A549 (cell line): ENCODE results near the gene LRRC46. TPM values are rescaled to one million over a fixed set of nuclear protein-coding genes. Genes with fewer than 3 reads are reported as not detected.

Experiments used
- ATAC-seq, 2 experiments: fragments of 200-7000 bp in 1 of 2; fragments of >200 bp in 1 of 2; cut with Nextera tagmentation in 1 of 2; cut with Tn5 transposase in 1 of 2; 3 replicates each; pipeline versions ENCODE4 v1.8.0 to v1.9.1; 2018 to 2020; ENCODE audit warnings: mild to moderate bottlenecking in 1 of 2, moderate library complexity in 1 of 2
- CTCF ChIA-PET: fragments of 300-600 bp; sonication (Branson Sonifier 250); formaldehyde crosslinking; extraction: SDS; loops from one replicate; lab custom pipeline; 2021; ENCODE audit warnings: antibody characterized with exemption, inconsistent platforms; lab: Yijun Ruan, JAX
- POLR2A ChIA-PET: fragments of 350-600 bp; formaldehyde crosslinking; extraction: SDS; loops from one replicate; lab custom pipeline; 2021; ENCODE audit warnings: antibody characterized with exemption, inconsistent platforms; lab: Yijun Ruan, JAX
- DNase-seq, 2 experiments: peaks; one replicate each; pipeline versions ENCODE4 v3.0.0 to v3.0.0-alpha.2; 2011 to 2016; ENCODE audit warnings: low read depth in 1 of 2, low spot score in 1 of 2
- FAIRE-seq: peaks from 2 replicates; lab custom pipeline; 2011; peaks lifted over from hg19 to GRCh38; lab: Jason Lieb, UNC
- H3K27ac ChIP-seq, 2 experiments: fragments of >200 bp; sonication (Bioruptor Twin); formaldehyde crosslinking; 3 replicates each; pipeline ENCODE4 v1.5.1; 2016 to 2017
- H3K4me1 ChIP-seq: fragments of >200 bp; sonication (Bioruptor Twin); formaldehyde crosslinking; 3 replicates; pipeline ENCODE4 v1.6.1; 2016
- H3K4me2 ChIP-seq: fragments of >200 bp; sonication (Bioruptor Twin); formaldehyde crosslinking; 3 replicates; pipeline ENCODE4 v1.6.1; 2016
- H3K4me3 ChIP-seq: fragments of >200 bp; sonication (Bioruptor Twin); formaldehyde crosslinking; 3 replicates; pipeline ENCODE4 v1.5.1; 2016
- H3K9me3 ChIP-seq: fragments of >200 bp; sonication (Bioruptor Twin); formaldehyde crosslinking; 3 replicates; pipeline ENCODE4 v1.6.1; 2016
- CHD2 ChIP-seq: fragments of 150-350 bp; IDR thresholded peaks from 2 replicates; pipeline ENCODE4 v1.6.1; 2014; ENCODE audit warnings: low read length; ENCODE audit not compliant: partially characterized antibody
- CHD4 ChIP-seq: fragments of 200-600 bp; sonication (generic); IDR thresholded peaks from 2 replicates; pipeline ENCODE4 v1.6.1; 2016; ENCODE audit warnings: antibody characterized with exemption, mild to moderate bottlenecking, borderline replicate concordance
- FOSB ChIP-seq: fragments of 250-450 bp; sonication (Bioruptor Pico); IDR thresholded peaks from 2 replicates; pipeline ENCODE4 v1.5.0; 2020; ENCODE audit warnings: mild to moderate bottlenecking, moderate library complexity
- FOXS1 ChIP-seq: fragments of 250-450 bp; sonication (Bioruptor Pico); IDR thresholded peaks from 2 replicates; pipeline ENCODE4 v1.5.0; 2020; ENCODE audit warnings: mild to moderate bottlenecking, moderate library complexity
- HEYL ChIP-seq: fragments of 250-450 bp; sonication (Bioruptor Pico); IDR thresholded peaks from 2 replicates; pipeline ENCODE4 v1.8.0; 2021; ENCODE audit warnings: mild to moderate bottlenecking, moderate library complexity
- HOXA7 ChIP-seq: fragments of 250-450 bp; sonication (Bioruptor Pico); IDR thresholded peaks from 2 replicates; pipeline ENCODE4 v1.5.0; 2020; ENCODE audit warnings: mild to moderate bottlenecking, moderate library complexity
- JUNB ChIP-seq: fragments of >200 bp; sonication (Bioruptor Twin); formaldehyde crosslinking; IDR thresholded peaks from 2 replicates; pipeline ENCODE4 v1.6.1; 2016
- KDM1A ChIP-seq: fragments of 200-600 bp; sonication (generic); IDR thresholded peaks from 2 replicates; pipeline ENCODE4 v1.6.1; 2016; ENCODE audit warnings: low read depth, mild to moderate bottlenecking
- KDM5A ChIP-seq: fragments of 200-600 bp; sonication (generic); IDR thresholded peaks from 2 replicates; pipeline ENCODE4 v1.6.1; 2016; ENCODE audit warnings: antibody characterized with exemption, mild to moderate bottlenecking
- MYC ChIP-seq: IDR thresholded peaks from 2 replicates; pipeline ENCODE4 v1.6.1; 2012; ENCODE audit warnings: mild to moderate bottlenecking, inconsistent platforms, low read length, improper control_type of control experiment, borderline replicate concordance
- NFE2L2 ChIP-seq: fragments of 150-350 bp; conservative IDR thresholded peaks from 2 replicates; pipeline ENCODE4 v1.6.1; 2014; ENCODE audit warnings: low read length
- NPAS2 ChIP-seq: fragments of 250-450 bp; sonication (Bioruptor Pico); IDR thresholded peaks from 2 replicates; pipeline ENCODE4 v1.8.0; 2022; ENCODE audit warnings: mild to moderate bottlenecking, moderate library complexity, borderline replicate concordance
- NR3C1 ChIP-seq: fragments of >200 bp; sonication (Bioruptor Twin); formaldehyde crosslinking; IDR thresholded peaks from 3 replicates; pipeline ENCODE4 v1.6.1; 2017
- PHF8 ChIP-seq: fragments of 200-600 bp; sonication (generic); IDR thresholded peaks from 2 replicates; pipeline ENCODE4 v1.6.1; 2016; ENCODE audit warnings: low read depth, mild to moderate bottlenecking, antibody characterized with exemption, moderate library complexity, borderline replicate concordance
- RAD21 ChIP-seq, 2 experiments: fragments of >200 bp in 1 of 2; sonication (Bioruptor Twin) in 1 of 2; formaldehyde crosslinking in 1 of 2; IDR thresholded peaks in 1 of 2; conservative IDR thresholded peaks in 1 of 2; 2 replicates in 1 of 2; 3 replicates in 1 of 2; pipeline ENCODE4 v1.6.1; 2012 to 2018; ENCODE audit warnings: inconsistent platforms in 1 of 2
- RFX5 ChIP-seq: fragments of 450-650 bp; IDR thresholded peaks from 2 replicates; pipeline ENCODE4 v1.7.1; 2014; ENCODE audit warnings: antibody characterized with exemption, mild to moderate bottlenecking, moderate library complexity
- RNF2 ChIP-seq: fragments of 200-600 bp; sonication (generic); IDR thresholded peaks from 2 replicates; pipeline ENCODE4 v1.6.1; 2016; ENCODE audit warnings: low read depth, mild to moderate bottlenecking, antibody characterized with exemption, moderate library complexity, borderline replicate concordance
- SMC3 ChIP-seq: fragments of >200 bp; sonication (Bioruptor Twin); formaldehyde crosslinking; IDR thresholded peaks from 3 replicates; pipeline ENCODE4 v1.6.1; 2018; ENCODE audit warnings: inconsistent platforms
- SREBF2 ChIP-seq: fragments of 450-650 bp; IDR thresholded peaks from 2 replicates; pipeline ENCODE4 v1.6.1; 2014; ENCODE audit warnings: mild to moderate bottlenecking, moderate library complexity
- TFCP2L1 ChIP-seq: fragments of 250-450 bp; sonication (Bioruptor Pico); IDR thresholded peaks from 2 replicates; pipeline ENCODE4 v1.5.0; 2021; ENCODE audit warnings: mild to moderate bottlenecking
- ZNF302 ChIP-seq: fragments of 250-450 bp; sonication (Bioruptor Pico); IDR thresholded peaks from 2 replicates; pipeline ENCODE4 v1.9.0; 2021; ENCODE audit warnings: inconsistent platforms, mild to moderate bottlenecking, moderate library complexity
- ZSCAN20 ChIP-seq: fragments of 250-450 bp; sonication (Bioruptor Pico); IDR thresholded peaks from 2 replicates; pipeline ENCODE4 v1.8.0; 2022; ENCODE audit warnings: mild to moderate bottlenecking, moderate library complexity
- WGBS: methylation state at CpG from one replicate; pipeline ENCODE4 v1.1.6; 2017; ENCODE audit errors: missing lambda C conversion rate; 5-methylcytosine and 5-hydroxymethylcytosine counted together
- polyA plus RNA-seq, 4 experiments: library from polyadenylated mRNA; depleted of rRNA in 3 of 4; stranded (reverse); fragments of >200 nt; fragmentation: RNase III in 1 of 4; extraction: RNeasy Plus Mini Kit Qiagen cat#74134 plus additional on column Dnase treatment in 1 of 4; gene quantifications; 2 replicates in 3 of 4; 3 replicates in 1 of 4; pipeline ENCODE4 v1.2.3, GENCODE V29; 2011 to 2017
- TF ChIP-seq, protein P1 (sequence below): IDR thresholded peaks from 2 replicates; pipeline ENCODE4 v1.6.1; 2012
- TF ChIP-seq, protein P2 (sequence below): fragments of 250-450 bp; sonication (Bioruptor Pico); IDR thresholded peaks from 2 replicates; pipeline ENCODE4 v1.5.0; 2020; ENCODE audit warnings: low read depth, mild to moderate bottlenecking, moderate library complexity
- TF ChIP-seq, protein P3 (sequence below): IDR thresholded peaks from 2 replicates; pipeline ENCODE4 v1.6.1; 2012; ENCODE audit warnings: low read depth, borderline replicate concordance
- TF ChIP-seq, protein P4 (sequence below): fragments of 450-650 bp; IDR thresholded peaks from 2 replicates; pipeline ENCODE4 v1.6.1; 2014; ENCODE audit warnings: antibody characterized with exemption

Gene LRRC46
- polyA plus RNA-seq, 2 of the 4 experiments (the other 2 are of a cell fraction): 2.7 to 3.0 TPM

DNA sequence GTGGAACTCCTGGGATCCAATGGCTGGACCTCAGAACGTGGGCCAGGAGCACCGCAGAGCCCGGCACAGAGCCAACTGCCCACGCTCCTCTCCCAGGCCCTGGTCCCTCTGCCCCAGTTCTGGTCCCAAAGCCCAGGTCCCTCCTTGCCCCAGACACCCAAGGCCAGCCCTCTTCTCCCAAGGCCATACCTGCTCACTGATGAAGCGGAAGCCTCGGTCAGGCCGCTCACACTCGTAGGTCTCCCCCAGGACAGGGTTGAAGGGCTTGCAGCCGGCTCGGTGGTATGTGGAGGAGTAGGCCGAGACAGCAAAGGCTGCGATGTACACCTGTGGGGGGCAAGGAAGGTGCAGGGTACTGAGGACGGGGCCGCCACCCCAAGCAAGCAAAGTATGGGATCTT, 18.4 kb upstream of the LRRC46 start (continued):
- TF ChIP-seq CHD2 (no peak), KDM5A (no peak), RFX5 (no peak), NFE2L2 (no peak), RAD21 (conservative IDR thresholded peaks at IDR 0.05 in 1 of 2, IDR thresholded peaks at IDR 0.05 in 1 of 2) (no peak), PHF8 (no peak), SMC3 (no peak), JUNB (no peak), ZSCAN20 (CRISPR knock-in tag) (no peak), HOXA7 (CRISPR knock-in tag) (no peak), SREBF2 (no peak), FOSB (no peak)
- TF ChIP-seq, protein P1, sequence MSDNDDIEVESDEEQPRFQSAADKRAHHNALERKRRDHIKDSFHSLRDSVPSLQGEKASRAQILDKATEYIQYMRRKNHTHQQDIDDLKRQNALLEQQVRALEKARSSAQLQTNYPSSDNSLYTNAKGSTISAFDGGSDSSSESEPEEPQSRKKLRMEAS: no peak
- TF ChIP-seq, all 56 proteins: peak for 0

DNA sequence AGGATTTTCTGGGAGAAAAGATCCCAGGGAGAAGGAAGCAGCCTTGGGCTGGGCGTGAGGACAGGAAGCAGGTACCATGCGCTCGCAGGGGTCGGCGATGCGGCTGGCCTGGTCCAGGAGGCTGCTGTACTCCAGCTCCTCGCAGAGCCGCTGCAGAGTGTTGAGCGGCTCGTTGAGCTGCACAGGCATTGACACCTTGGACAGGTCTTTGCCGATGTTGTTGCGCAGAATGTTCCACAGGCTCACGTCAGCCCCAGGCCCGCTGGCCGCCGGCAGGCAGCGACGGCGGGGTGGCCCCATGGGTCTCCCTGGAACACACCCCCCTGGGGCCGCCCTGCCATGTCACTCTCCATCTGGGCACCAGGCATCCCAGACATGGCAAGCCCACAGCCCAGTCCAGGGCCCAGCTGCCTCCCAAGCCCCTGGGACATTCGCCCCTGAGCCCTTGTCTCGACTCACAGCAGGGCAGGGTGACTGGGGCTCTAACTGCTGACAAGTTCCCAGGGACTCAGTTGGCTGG, 17.9 kb upstream of the LRRC46 start:
- H3K9me3 ChIP-seq: no peaks in the 10 kb centered on the region
- H3K4me2 ChIP-seq: no peak overlapping the region
- H3K27ac ChIP-seq: no peak overlapping the region
- no peak for TF ChIP-seq HOXA7 (CRISPR knock-in tag)
- no peak for TF ChIP-seq PHF8
- TF ChIP-seq ZNF302 (CRISPR knock-in tag): no peak
- TF ChIP-seq FOXS1 (CRISPR knock-in tag): no peak
- no peak for TF ChIP-seq NFE2L2
- TF ChIP-seq, protein P2, sequence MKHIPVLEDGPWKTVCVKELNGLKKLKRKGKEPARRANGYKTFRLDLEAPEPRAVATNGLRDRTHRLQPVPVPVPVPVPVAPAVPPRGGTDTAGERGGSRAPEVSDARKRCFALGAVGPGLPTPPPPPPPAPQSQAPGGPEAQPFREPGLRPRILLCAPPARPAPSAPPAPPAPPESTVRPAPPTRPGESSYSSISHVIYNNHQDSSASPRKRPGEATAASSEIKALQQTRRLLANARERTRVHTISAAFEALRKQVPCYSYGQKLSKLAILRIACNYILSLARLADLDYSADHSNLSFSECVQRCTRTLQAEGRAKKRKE (CRISPR knock-in tag): no peak
- TF ChIP-seq NPAS2 (CRISPR knock-in tag): no peak
- no peak for TF ChIP-seq CHD4
- TF ChIP-seq TFCP2L1 (CRISPR knock-in tag): no peak
- no peak for TF ChIP-seq KDM1A
- no peak for TF ChIP-seq MYC
- TF ChIP-seq HEYL (CRISPR knock-in tag): no peak
- TF ChIP-seq NR3C1: no peak
- TF ChIP-seq FOSB: no peak
- TF ChIP-seq, protein P3, sequence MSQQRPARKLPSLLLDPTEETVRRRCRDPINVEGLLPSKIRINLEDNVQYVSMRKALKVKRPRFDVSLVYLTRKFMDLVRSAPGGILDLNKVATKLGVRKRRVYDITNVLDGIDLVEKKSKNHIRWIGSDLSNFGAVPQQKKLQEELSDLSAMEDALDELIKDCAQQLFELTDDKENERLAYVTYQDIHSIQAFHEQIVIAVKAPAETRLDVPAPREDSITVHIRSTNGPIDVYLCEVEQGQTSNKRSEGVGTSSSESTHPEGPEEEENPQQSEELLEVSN: no peak
- TF ChIP-seq, protein P4, sequence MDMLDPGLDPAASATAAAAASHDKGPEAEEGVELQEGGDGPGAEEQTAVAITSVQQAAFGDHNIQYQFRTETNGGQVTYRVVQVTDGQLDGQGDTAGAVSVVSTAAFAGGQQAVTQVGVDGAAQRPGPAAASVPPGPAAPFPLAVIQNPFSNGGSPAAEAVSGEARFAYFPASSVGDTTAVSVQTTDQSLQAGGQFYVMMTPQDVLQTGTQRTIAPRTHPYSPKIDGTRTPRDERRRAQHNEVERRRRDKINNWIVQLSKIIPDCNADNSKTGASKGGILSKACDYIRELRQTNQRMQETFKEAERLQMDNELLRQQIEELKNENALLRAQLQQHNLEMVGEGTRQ: no peak
- no peak for TF ChIP-seq RNF2
- ChIA-PET CTCF (interaction anchor here (1.9 to 4.0 kb wide), 4 partner anchors 8 to 81 kb away, joined by 5 to 23 read pairs (median 15); partner anchors contain the start of genes OSBPL7 and TBX21), POLR2A (interaction anchor here (2.4 kb wide), 1 partner anchor 18 kb away, joined by 8 read pairs; the partner anchor contains the start of genes LRRC46 and MRPL10)
- H3K4me3 ChIP-seq: no peak overlapping the region
- FAIRE-seq: no peak
- no peak for ATAC-seq
- WGBS: 91% methylated on average over 22 of the region's 22 CpGs
- peaks cover 25% of the 10 kb centered on the region for H3K4me1 ChIP-seq
- no peak for DNase-seq
